NCI-H460 (cell line): ENCODE data around the gene ANKRD24. TPM values are rescaled to one million over a fixed set of nuclear protein-coding genes. Genes with fewer than 3 reads are reported as not detected.
"Not testable (repeated sequence)": the region's sequence is repeated elsewhere in the genome, so short reads cannot be mapped to it uniquely, and the experiment has no call there.

Experiments used
- DNase-seq: peaks from one replicate; pipeline ENCODE4 v3.0.0-alpha.2; 2016; ENCODE audit warnings: low read depth; ENCODE audit errors: extremely low read depth
- total RNA-seq: library from RNA; depleted of rRNA; stranded (reverse); fragments of >200 nt; shearing (Covaris generic); gene quantifications from 2 replicates; pipeline ENCODE4 v1.2.3, GENCODE V29; 2014

The ANKRD24 gene
- total RNA-seq, 1 experiment from 2014 or later = 0.37 TPM

DNA sequence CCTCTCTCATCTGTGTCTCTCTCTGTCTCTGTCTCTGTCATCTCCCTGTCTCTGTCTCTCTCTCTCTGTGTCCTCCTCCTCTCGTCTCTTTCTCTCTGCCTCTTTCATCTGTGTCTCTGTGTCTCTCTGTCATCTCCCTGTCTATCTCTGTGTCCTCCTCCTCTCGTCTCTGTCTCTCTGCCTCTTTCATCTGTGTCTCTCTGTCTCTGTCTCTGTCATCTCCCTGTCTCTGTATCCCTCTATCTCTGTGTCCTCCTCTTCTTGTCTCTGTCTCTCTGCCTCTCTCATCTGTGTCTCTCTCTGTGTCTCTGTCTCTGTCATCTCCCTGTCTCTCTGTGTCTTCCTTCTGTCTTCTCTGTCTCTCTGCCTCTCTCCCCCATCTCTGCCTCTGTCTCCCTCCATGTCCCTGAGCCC is 46.3 kb downstream of the ANKRD24 start:
- no peak for DNase-seq

DNA sequence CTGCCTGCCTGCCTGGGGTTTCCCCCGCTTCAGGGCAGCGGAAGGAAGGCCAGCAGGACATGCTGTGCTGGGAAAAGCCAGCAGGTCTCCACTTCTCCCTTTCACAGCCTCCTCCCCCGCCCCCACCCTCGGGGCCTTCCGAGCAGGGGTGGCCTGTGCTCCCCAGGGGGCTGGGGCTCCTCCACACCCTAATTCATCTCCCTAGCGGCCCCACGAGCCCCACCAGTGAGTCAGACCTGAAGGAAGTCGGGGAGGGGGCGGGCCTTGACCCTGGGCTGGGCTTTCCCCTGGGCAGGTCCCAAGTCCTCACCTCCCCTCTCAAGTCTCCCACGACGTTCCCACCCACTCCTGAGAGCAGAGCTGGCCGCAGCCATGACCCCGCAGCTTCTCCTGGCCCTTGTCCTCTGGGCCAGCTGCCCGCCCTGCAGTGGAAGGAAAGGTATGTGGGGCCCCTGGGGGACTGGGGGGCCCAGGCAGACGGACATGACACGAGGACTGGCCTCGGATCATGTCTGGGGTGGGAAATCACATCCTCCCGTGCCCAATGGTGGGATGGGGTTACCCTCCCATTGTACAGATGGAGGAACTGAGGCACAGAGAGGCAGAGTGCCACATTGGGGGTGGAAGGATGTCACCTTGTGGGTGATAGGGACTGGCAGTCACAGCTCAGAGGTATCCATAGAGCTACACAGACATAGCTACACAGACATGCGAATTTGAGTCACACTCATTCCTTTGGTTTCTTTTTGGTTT is 46.9 kb downstream of the ANKRD24 start, which contains the start of gene EBI3:
TSS of gene EBI3 (plus strand) at position 345 of the 753 bp plus-strand sequence. CDS start at position 373, 28 bp downstream.
- no peak for DNase-seq

DNA sequence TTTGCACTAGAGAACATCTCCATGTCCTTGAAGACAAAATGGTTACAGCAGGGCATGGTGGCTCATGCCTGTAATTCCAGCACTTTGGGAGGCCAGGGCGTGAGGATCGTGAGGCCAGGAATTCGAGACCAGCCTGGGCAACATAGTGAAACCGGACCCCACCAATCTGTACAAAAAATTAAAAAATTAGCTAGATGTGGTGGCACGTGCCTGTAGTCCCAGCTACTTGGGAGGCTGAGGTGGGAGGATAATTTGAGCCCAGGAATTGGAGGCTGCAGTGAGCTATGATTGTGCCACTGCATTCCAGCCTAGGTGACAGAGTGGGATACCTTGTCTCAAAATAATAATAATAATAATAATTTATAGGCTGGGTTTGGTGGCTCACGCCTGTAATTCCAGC is 47.7 kb downstream of the ANKRD24 start:
- DNase-seq = not testable (repeated sequence)

DNA sequence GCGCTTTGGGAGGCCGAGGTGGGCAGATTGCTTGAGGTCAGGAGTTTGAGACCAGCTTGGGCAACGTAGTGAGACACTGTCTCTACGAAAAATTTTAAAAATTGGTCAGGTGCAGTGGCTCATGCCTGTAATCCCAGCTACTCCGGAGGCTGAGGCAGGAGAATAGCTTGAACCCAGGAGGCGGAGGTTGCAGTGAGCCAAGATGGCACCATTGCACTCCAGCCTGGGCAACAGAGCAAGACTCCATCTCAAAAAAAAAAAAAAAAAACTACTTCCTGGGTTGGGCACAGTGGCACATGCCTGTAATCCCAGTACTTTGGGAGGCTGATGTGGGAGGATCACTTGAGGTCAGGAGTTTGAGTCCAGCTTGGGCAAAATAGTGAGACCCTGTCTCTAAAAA is 49.0 kb downstream of the ANKRD24 start:
- DNase-seq = not testable (repeated sequence)

GRCh38 chr19:4232139-4232538 is 49.6 kb downstream of the ANKRD24 start:
- not testable (repeated sequence) for DNase-seq

DNA sequence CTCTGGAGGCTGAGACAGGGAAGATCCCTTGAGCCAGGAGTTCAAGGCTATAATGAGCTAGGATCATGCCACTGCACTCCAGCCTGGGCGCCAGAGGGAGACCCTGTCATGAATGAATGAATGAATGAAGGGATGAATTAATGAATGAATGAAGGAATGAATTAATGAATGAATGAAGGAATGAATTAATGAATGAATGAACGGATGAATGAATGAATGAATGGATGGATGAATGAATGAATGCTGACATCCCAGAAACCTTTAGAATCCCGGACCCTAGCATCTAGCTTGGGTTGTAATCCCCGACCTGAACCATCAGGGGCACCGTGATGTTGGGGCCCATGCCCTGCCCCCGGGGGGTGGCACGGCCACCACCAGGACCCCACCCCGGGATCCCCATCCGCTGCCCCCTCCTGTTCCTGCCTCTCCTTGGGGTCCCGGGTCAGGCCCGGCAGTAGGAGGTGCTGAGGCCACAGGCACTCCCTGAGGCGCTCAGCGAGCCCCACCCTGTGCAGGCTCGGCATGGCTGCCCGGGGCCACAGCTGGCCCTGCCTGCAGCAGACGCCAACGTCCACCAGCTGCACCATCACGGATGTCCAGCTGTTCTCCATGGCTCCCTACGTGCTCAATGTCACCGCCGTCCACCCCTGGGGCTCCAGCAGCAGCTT is 50.3 kb downstream of the ANKRD24 start:
- no peak for DNase-seq

GRCh38 chr19:4233282-4233853 is 50.9 kb downstream of the ANKRD24 start:
- DNase-seq = peak; percentile 32

GRCh38 chr19:4234142-4234861 is 51.8 kb downstream of the ANKRD24 start:
- no peak for DNase-seq

- DNase-seq = no peak
Measured at GRCh38 chr19:4234862-4235201, 52.3 kb downstream of the ANKRD24 start.

- DNase-seq = not testable (repeated sequence)
Measured at GRCh38 chr19:4237510-4237909, 55.0 kb downstream of the ANKRD24 start.

- DNase-seq = no peak
Measured at GRCh38 chr19:4238831-4239230, 56.3 kb downstream of the ANKRD24 start.

DNA sequence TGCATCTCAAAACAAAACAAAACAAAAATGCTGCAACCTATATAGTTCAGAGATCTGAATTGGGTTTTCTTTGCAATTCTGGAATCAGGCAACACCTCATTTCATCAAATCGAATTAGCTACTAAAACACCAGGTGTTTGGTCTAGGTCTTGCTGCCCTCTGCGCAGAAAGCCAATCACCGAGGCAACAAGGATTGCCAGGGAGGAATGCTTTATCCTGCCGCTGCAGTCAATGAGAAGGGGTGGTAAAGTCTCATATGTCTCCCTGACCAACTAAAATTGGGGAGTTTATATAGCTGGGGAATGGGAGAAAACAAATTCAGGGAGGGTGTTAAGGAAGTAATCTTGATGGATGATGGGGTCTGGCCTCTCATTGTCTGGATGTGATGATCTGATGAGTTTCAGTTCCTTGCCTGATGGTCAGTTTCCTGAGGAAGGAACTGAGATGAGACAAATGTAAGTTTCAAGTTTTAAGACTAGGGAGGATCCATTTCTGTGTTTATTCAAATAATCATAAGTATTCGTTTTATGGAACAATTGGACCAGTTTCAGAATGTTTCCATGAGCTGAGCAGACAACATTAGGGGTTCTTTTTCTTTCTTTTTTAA is 59.4 kb downstream of the ANKRD24 start:
- no peak for DNase-seq

GRCh38 chr19:4245938-4246337 is 63.4 kb downstream of the ANKRD24 start:
- DNase-seq = not testable (repeated sequence)

DNA sequence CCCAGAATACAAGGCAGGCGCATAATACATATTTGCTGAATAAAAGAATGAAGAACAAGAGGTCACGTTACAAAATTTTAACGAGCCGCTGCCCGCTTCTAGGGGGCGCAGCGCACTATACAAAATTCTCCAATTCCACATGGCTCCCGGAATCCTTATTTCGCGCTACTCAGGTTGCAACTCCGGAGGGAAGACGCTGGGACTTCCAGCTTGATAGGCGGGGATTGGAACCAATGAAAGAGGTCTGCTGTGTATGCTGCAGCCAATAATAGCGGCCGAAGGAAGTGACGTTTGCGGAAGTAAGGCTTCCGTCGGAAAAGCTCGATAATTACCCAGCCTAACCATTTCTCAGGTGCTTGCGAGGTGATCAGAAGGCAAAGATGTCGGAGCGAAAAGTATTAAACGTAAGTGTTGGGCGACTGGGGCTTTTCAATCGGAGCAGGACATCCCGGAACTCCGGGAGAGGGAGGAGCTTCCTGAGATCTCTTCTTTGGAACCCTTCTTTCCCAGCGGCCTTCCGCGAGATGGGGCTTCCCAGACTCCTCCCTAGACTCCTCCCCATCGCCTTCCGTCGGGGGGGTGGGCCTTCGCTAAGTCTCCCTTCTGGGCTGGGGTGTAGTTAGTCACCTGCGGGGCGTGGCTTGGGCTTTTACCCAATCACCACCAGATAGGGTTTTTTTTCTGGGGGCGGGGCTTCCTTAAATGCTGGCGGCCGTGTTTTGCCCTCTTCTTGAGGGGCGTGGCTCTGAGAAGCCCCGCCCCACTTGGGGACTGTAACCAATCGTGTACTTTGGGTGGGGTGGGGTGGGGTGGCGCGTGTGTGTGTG is 64.5 kb downstream of the ANKRD24 start, which contains the start of gene YJU2:
TSS of gene YJU2 (plus strand) at position 314 of the 827 bp plus-strand sequence. CDS start at position 381, 67 bp downstream.
- peak; percentile 97 for DNase-seq

- DNase-seq = no peak
Measured at GRCh38 chr19:4256563-4256962, 74.1 kb downstream of the ANKRD24 start.

DNA sequence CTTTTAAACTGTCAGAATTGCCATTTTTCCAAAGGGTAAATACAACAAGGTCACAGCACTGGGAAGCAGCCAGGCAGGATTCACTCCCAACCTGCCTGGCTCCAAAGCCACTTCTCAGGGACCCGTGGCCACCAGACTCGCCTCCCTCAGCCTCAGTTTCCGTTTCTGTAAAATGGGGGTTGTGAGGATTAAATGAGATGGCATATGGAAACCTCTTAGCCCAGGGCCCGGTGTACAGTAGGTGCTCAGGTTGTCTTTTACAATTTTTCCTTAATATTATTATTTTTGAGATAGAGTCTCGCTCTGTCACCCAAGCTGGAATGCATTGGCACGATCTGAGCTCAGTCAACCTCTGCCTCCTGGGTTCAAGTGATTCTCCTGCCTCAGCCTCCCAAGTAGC is 74.5 kb downstream of the ANKRD24 start:
- no peak for DNase-seq

- DNase-seq = no peak
Measured at GRCh38 chr19:4258181-4258580, 75.7 kb downstream of the ANKRD24 start.

- DNase-seq = no peak
Measured at GRCh38 chr19:4260613-4261191, 78.2 kb downstream of the ANKRD24 start.

DNA sequence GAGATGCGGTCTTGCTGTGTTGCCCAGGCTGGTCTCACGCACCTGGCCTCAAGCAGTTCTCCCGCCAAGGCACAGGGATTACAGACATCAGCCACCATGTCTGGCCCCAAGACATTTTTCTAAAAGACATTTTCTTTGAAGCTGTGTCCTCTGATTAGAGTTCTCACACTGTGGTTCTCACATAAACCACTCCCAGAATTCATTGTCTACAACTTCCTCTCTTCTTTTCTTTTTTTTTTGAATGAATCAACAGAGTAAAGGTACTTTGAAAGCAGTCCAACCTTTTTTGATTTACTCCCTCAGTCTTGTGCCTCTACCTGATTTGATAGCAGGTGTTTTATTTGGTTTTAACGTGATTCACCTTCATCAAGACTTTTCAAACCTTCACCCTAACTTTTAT is 82.3 kb downstream of the ANKRD24 start:
- DNase-seq = no peak
